Jurkat, Clone E6-1 (cell line): ENCODE data around the gene RAP2A. TPM values are rescaled to one million over a fixed set of nuclear protein-coding genes. Genes with fewer than 3 reads are reported as not detected.

Source experiments
- DNase-seq: peaks from one replicate; pipeline ENCODE4 v3.0.0-alpha.2; 2011; ENCODE audit warnings: low read depth, low spot score
- H3K4me3 ChIP-seq: 2 replicates; pipeline ENCODE4 v1.5.1; 2011; ENCODE audit warnings: mild to moderate bottlenecking, low read length, control low read depth, moderate library complexity
- polyA plus RNA-seq: library from polyadenylated mRNA; unstranded; fragments of >200 nt; gene quantifications from one replicate; pipeline ENCODE4 v1.2.1, GENCODE V29; 2012; ENCODE audit warnings: missing spikeins; ENCODE audit not compliant: insufficient read length, insufficient read depth

Gene RAP2A
- polyA plus RNA-seq: 16.2 TPM

DNA sequence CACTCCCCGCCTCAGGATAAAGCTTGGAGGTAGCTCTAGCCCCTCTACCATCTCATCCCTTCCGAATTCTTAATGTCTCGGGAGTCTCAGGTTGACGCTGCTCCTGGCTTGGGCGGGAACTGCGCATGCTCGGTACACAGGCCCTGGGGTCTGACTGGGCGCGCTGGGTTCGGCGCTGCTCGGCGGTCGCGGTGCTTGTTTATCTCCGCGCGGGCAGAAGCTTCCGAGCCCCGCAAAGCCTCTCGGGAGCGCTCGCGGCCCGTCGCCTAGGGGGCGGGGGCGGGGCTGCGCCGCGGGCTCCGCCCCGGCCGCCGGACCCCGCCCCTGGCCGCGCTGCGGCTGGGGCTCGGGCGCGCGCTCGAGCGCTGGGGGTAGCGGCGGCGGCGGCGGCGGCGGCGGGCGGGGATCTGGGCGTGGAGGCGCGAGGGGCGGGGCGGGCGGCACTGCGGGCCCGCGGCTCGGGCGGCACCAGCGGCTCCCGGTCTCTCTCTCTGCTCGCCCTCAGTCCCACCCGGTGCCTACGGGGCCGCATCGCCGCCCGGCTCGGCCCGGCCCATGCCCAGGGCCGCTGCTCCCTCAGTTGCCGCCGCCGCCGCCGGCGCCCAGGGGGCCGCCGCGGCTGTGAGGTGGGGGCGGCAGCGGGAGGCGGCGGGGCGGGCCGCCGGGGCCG is at the start of gene RAP2A:
TSS of gene RAP2A (plus strand) at position 443 of the 670 bp plus-strand sequence. CDS start 302 bp downstream, outside the sequence.
- peak; percentile 83 for DNase-seq
- H3K4me3 ChIP-seq: peak within 1 kb of the TSS; percentile 74

DNA sequence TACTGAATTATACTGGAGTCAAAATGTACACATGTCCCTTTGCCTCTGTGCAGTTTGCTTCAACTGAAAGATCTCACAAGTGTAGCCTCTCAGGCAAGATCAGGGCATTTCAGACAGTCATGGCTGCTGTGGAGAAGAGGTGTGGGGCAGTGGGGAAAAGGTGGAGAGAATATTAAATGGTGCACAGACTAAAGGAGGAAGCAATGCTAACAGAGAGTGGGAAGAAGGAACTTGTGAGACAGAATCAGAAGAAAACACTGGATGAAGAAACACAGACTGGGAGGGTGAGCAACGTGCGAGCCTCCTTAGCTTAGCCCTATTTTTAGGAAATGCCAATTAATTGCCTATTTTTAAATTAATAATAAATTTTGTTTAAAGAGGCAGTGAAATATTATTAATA is 49.6 kb upstream of the RAP2A start:
- no peak for DNase-seq
- no peak overlapping the region for H3K4me3 ChIP-seq

DNA sequence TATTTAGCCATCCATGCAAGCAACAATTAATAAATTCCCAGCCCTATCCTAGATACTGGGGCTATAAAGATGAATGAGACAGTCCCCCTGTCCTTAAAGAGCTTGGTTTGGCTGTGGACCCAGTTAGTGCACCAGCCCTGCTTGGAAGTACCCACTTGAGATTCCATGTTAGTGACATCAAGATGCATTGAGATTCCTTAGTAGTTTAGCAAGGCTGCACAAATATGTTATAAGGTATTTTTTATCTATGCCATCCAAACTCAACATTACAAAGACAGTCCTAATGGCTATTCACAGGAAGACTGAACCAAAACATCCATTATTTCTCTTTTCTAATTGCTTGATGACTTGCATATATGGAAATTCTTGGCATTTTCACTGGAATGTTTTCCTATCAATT is 48.8 kb upstream of the RAP2A start:
- no peak for DNase-seq
- no peak overlapping the region for H3K4me3 ChIP-seq

DNA sequence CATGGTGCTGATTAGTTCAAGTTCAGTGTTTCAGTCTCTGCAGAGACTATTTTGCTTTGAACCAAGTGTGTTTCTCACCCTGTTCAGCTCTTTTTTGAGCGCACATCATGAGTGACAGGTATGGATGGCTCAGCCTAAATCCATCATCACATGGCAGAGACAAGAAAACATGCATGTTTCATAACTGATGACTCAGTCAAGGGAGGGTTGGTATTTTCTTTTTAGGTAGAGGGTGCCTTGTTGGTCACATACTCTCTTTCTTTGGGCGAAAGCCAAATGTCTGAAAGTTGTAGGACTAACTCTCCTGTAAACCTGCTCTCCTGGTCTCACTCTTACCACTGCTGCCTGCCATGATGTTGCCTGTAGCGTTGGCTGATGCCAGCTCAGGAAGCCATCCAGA is 48.1 kb upstream of the RAP2A start:
- DNase-seq: no peak
- H3K4me3 ChIP-seq: no peak overlapping the region

DNA sequence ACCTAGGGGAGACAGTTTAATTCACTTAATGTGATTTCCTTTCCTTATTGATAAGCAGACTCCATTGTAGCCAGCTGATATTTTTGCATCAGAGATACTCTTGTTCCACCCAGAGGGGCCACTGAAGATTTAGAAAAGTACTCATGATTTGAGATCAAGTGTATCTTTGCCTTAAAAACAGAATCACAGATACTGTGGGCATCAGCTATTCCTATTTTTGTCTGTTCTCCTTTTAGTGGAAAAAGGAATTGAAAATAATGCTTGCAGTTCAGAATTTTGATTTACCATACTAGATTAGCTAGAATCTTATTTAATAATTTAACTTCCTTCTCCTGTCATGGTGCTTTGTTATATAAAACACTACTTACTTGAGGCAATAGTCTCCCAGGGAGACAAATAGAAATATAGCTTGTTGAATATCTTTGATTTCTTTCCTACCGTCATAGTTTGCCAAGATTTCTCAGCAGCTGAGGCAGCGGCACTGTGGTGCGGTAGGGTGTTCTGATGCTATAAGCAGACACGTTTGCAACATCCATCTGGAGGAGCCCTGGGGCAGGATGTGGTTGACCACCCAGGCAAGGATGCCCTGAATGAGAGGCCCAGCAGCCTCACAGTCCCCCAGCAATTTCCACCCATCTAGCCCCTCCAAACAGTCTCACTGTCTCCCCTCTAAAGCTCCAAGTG is 47.0 kb upstream of the RAP2A start:
- H3K4me3 ChIP-seq: no peak overlapping the region; the same call in 1 of the 2 replicates
- peak; percentile 90 for DNase-seq

DNA sequence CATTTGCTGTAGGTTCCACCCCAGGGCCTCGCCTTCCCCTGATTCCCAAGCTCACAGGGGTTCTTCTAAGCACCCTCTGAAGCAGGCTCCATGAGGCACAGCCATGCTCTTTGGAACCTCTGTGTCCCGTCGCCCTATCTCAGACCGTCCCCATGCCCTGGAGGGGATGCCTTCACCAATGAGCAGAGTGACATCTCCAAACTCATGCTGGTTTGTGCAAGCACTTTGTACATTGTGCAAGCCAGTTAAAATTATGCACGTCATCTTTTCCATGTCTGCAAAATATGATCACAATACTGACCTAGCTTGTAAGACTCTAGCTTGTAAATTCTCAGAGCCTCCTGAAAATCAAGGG is 46.5 kb upstream of the RAP2A start:
- DNase-seq: no peak
- H3K4me3 ChIP-seq: no peak overlapping the region; the same call in 1 of the 2 replicates

DNA sequence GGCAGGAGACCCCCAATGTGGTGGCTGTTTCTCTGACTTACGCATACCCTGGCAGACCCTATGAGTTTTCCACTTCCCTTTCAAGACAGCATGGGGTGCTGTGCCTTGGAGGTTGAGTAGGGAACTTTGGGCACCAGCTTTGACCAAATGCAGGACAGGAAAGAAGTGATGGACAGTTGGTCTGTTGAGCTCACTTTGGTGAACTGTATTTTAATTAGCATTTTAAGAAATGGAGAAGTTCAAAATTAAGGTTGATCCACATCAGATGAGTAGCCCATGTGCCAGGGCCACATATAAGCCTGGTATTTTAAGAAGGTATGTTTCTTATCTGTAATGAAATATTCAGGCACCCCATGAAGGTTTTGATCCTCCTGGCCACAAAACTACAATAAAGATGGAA is 46.1 kb upstream of the RAP2A start:
- DNase-seq: no peak
- H3K4me3 ChIP-seq: no peak overlapping the region

DNA sequence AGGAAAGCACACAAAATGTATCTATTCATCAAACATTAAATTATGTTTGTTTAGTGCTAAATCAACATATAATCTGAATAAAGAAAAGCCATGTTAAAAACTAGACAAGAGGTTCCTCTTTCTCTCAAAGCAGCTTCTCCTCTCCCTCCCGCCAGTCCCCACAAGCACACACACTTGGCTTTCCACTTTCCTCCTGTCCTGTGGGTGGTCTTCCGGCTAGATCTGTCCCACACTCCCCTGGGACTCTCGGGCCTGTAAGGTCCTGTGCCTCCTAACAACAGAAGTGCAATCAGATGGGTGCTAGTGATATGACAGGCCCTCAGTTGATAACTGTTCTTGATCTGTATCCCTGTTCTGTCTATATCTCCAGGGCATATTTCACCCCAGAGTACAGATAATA is 45.6 kb upstream of the RAP2A start:
- no peak overlapping the region for H3K4me3 ChIP-seq
- DNase-seq: no peak

DNA sequence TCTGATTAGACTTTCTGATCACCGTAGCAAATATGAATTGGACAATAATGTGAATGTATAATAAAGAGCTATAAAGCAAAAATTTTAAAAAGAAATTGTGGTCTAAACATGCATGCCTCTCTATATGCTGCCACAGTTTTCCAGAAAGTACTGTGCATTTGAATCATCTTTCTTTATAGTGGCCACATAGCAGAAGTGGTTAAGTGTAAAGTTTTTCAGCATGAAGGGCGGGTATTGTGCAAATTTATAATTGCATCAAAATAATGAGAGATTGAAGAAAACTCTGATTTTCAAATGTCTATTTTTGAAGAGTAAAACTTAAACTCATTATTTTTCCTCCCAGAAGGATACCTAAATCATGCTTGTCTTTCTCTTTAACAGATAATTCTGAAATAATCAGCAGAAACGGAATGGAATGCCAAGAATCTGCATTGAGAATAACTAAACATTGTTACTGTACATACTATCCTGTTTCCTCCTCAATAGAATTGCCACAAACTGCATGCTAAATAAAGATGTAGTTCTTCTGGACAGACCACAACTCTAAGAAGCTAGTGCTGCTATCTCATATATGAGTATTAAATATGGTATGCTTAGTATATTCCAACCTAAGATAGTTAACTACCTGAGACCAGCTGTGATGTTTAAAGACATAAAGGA is 42.9 kb upstream of the RAP2A start:
- DNase-seq: no peak
- H3K4me3 ChIP-seq: no peak overlapping the region

DNA sequence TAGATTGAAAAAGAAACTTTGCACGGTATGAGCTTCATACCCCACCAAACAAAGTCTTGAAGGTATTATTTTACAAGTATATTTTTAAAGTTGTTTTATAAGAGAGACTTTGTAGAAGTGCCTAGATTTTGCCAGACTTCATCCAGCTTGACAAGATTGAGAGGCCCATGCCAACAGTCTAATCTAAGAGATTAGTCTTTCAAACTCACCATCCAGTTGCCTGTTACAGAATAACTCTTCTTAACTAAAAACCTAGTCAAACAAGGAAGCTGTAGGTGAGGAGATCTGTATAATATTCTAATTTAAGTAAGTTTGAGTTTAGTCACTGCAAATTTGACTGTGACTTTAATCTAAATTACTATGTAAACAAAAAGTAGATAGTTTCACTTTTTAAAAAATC is 41.9 kb upstream of the RAP2A start:
- DNase-seq: no peak
- no peak overlapping the region for H3K4me3 ChIP-seq

DNA sequence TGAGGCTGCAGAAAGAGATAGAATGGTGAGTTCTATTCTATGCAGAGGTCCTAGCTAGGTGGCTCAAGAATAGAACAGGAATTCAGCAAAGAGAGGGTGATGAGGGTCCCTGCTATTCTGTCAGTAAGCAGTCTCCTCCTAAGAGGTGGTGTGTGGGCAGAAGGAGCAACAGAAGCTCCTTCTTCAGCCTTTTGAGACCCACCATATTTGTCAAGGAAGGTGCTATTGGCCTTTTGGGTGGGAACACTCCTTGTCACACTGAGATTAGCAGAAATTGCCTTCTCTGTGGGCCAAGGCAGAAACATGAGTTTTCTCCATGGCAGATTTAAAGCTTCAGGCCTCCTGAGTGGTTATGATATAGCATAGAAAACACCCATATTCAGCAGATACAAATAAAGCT is 39.4 kb upstream of the RAP2A start:
- no peak for DNase-seq
- no peak overlapping the region for H3K4me3 ChIP-seq

DNA sequence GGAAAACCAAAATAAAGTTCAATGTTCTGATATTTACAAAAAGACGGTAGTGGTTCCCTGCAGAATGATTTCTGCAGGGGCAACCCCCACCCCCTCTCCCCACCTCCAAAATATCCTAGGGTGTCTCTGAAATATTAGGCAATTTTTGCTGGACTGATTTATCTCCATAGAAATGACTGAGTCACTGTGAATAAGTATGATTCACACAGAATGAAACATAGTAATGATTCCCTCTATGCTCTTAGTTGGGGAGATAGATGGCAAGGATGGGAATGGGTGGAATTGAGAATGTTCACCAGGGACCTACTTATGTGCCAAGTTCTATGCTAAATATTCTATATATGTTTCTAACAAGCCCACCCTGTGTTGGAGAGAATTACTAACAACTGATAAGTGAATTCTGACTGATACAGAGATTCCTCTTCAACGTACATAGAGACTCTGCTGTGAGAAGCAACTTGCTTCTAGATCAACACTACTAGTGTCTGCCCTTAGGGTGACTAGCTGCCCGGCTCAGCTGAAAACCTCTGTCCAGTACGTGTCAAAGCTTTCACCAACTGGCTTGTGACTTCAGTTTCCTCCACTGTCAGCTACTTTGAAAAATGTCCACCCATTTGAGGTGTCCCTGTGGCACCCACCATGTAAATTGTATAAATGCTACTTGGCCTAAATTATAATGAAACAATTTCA is 38.4 kb upstream of the RAP2A start:
- H3K4me3 ChIP-seq: no peak overlapping the region
- no peak for DNase-seq

DNA sequence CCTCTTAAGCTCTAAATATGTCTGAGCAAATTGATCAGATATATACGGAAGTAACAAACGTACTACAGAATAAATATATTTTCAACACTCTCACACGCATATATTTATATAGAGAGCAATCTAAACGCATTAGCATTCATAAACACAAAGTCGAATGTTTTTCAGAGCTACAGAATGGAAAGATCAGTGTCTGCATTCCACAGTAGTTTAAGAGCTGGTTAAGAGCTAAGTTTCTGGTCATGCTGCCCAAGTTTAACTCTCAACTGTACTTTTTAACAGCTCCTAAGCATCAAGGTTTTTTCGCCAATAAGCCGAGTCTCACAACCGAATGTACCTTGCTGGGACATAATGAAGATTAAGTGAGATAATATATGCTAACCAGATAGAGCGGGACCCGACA is 36.7 kb upstream of the RAP2A start:
- no peak overlapping the region for H3K4me3 ChIP-seq
- no peak for DNase-seq

DNA sequence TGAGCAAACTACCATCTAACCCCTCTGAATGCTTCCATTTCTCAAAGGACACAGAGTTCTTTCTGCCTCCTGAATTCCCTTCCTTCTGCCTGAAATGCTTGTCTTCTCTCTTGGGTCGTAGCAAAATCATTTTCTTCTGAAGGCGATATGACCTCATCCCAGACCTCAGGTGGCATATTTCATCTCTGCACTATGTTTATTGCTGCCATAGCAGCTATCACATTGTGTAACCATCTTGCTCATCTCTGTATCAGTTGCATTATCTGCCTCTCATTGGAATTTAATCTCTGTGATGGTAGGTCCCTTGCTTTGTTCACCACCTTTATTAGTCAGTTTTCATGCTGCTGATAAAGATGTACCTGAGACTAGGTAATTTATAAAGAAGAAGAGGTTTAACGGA is 32.5 kb upstream of the RAP2A start:
- DNase-seq: no peak
- no peak overlapping the region for H3K4me3 ChIP-seq

DNA sequence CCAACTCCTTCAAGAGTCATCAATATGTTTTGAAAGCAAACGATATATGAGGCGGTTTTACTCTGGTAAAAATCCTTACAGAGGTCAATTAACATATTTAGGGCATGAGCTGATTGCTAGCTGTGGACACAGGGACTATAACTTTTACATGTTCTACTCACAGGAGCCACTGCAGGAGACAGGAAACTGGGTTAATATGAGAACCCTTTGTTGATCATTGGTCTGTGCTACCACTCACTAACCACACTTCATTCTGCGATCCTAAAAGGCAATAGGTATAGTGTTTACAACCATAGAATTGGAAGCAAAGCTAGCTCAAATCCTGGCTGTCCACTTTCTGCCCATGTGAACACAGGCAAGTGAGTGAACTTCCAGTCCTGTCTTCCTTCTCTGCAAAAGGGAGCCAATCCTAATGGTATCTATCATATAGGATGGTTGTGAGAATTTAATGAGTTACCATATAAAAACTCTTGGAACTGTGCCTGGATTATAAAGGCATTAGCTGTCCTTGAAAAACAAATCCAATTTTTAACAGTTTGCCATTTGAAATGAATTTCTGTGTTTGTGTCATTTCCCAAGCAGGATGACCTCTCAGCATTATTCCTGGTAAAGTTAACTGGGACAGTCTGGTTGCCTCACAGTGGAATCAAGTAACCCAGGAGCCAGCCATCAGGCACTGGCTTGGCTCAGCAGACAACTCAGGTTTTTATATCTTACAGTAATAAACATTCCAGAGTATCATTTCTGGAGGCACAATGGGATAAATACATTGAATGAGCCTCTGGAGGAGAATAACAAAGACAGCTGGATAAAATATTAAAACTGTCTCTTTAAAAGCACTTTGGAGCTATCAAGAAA is 29.8 kb upstream of the RAP2A start:
- DNase-seq: no peak
- no peak overlapping the region for H3K4me3 ChIP-seq

DNA sequence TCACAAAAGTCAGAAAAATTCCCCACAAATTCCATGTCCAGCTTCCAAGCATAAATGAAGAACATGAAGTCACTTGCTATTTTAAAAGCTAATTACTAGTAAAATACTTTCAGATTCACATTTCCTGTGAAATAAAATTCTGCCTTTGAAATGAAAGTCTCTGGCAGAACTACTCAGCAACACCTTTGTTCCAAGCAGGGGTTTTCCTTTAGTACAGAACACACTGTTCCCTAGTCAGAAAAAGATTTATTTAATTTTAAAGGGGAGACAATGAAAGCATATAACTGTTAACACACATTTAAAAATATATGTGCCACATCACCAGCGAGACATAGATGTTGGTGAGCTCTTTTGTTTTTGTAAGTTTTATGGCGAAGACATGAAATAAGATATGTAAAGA is 26.4 kb upstream of the RAP2A start:
- no peak for DNase-seq
- H3K4me3 ChIP-seq: no peak overlapping the region

DNA sequence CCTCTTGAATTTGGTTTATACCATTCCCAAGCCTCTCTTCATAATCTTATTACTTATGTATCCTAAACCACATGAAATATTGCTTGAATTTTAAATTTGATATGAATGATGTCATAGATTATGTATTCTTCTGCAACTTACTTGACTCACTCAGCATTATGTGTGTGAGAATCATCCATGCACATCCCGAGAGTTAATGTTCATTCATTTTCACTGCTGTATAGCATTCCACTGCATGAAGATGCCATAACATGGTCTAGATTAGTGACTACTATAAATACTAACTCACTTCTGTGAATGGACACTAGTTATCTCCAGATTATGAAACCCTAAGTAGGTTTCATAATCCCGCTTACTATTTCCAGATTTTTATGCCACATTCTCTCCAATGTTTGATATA is 25.0 kb upstream of the RAP2A start:
- DNase-seq: no peak
- H3K4me3 ChIP-seq: no peak overlapping the region

DNA sequence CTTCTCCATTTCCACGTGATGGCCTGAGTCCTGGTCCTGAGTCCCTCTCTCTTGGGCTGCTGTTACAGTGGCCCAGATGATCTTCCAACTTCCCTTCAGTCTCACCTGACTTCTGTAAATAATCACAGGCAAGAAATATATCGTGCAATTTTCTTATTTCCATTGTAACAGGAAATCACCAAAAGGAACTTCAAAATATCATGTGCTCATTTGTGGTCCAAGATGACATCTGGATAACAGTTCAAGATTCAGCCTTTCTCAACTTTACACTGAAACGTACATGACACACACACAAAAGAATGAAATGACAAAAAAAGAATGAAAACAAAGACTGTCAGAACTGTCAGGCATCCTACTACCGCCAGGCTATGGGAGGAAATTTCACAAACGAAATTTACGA is 22.0 kb upstream of the RAP2A start:
- no peak for DNase-seq
- no peak overlapping the region for H3K4me3 ChIP-seq

DNA sequence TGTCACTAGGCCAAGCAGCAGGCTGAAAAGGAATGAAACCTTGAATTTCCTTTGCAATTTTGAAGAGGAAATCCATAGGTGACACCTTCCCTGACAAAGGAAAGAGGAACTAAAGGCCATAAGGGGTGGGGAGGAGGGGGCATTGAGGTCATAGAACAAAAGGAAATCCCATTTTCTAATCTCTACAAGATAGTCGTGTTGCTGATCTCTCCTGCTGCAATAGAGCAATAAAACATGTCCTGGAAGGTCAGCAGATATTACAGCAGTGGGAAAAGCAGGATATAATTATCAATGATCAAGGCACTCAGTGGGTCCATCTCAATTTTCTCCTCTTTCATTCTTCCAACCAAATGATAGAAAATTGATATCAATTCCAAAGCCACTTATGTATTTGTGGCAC is 20.3 kb upstream of the RAP2A start:
- no peak overlapping the region for H3K4me3 ChIP-seq
- no peak for DNase-seq
